GM19023 (cell line): ENCODE data around the gene TRIM36.

Experiments
- ATAC-seq: cut with Tn5 transposase; IDR thresholded peaks from one replicate; pipeline ENCODE4 v1.9.1; 2021; ENCODE audit warnings: mild to moderate bottlenecking, moderate library complexity; ENCODE audit not compliant: unreplicated experiment

The TRIM36 gene

GRCh38 chr5:115084246-115084793 lies 85.4 kb downstream of the TRIM36 start:
- ATAC-seq = no peak

GRCh38 chr5:115079924-115080623 lies 89.6 kb downstream of the TRIM36 start:
- ATAC-seq = no peak
